GM21381 (cell line): Measurements from ENCODE around the gene PHACTR2.

Experiments used
- ATAC-seq: cut with Tn5 transposase; IDR thresholded peaks from one replicate; pipeline ENCODE4 v1.9.1; 2021; ENCODE audit warnings: mild to moderate bottlenecking, moderate library complexity; ENCODE audit not compliant: unreplicated experiment

Gene PHACTR2

DNA sequence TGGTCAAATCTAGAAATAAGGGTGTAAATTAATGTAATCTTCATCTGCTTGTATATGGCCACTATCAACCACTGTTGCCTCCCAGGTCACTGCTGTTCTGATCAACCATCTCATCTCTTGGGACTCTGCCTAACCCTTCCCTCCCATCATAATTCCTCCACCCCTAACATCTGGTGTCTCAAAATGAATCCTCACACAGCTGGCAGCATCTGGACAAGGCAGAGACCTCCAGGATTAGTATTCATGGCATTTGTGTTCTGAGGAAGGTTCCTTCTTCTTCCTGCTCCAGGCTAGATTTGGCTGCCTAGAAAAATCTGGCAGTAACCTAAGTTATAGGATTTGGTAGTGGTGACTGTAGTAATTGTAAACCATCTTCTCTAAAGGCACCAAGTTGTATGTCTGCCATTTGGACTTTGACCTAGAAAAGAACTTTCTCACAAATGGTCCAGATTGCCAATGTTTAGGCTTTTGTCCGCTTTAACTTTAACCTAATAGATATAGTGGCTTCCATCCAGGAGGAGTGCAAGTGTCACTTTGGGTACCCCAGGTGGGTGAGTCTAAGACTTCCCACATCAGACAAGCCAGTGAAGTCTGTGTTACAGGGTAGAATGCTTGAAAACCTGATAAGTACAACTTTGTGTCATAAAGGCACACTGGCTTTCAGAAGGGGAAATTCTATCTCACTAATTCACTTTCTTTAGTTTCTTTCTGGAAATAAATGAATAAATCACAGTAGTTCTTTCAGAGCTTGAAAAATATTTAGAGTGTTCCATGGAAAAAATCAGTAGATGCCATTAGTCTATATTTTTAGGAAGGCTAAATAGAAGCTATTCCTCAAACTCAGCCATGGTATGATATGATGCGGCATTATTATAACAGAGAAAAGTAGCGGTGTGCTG, 3.0 kb upstream of the PHACTR2 start:
- ATAC-seq, result no peak

DNA sequence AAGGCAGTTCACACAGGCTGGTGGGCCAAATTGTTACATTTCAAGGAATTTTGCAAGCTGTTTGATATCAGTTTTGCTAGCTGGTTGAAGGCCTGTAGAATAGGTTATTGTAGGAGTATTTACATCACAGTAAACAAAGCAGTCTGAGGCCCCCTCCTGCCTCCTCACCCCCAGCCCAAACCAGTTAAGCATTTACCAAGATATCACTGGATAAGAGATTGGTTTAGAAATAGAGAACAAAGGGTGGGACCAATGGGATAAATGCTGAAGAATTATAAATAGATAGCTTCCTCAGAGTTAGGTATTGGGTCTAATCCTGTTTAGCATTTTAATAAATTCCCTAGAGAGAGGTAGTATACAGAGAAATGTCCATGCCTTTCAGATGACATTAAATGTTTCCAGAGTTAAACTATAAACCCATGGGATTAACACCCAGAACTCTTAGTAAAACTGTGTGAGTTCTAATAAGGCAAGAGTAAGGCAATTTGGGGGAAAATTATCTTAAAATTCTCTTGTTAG, 2.3 kb upstream of the PHACTR2 start:
- ATAC-seq, result no peak

DNA sequence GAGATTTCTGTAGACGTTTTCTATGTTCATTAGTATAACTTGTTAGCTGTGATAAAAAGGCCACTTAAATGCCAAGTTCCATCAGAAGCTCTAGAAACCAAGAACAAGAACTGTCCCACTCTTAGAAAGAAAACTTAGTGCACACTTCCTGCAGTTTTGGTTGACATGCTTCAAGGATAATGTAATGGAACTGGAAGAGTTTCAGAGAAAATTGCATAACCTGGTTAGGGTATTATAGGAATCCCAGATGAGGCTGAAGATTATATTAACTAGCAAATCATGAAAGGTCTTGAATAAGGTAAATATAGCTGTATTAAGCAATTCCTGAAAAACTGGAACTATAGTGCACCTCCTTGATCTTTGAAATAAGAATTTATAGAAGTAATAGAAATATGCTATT, 1.8 kb upstream of the PHACTR2 start:
- no peak for ATAC-seq

DNA sequence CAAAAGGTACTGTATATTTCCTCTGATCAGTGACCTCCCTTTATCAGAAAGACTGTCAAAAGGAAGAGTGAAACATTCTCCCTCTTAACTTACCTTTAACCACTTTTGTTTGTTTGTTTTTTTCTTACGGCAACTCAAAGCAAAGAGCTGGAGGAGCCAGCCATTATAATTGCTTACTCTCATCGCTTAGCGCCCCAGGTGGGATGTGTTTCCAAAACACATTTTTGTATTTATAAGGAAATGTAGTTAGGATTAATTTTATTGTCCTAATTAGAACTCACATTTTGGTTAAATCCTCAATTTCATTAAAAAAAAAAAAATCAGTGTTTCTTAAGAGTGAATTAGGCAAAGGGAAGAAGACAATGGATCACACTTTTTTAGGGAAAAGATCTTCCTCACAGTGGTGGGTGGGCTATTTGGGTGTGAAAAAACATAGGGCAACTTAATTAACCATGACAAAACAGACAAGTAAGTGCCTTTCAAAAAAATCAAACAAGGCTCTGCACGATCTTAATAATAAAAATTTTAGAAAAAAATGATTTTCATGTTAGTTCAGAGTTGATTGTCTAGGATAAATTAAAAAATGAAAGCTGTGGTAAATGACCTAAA, 1.2 kb upstream of the PHACTR2 start:
- ATAC-seq, result no peak

DNA sequence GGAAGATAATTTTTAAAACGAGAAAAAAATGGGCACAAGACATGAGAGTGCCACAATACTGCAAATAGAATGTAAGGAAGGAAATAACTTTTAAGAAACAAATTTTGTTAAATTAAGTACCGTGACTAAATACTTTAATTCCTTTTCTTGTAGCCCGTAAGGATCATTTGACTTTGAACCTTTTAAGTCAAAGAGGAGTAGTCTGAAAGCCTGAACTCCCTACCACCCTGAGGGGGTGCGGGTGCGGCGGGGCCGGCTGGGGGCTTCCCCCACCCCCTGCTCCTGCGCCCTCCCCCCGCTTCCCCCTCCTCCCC, 231 bp upstream of the PHACTR2 start:
- ATAC-seq, result no peak

DNA sequence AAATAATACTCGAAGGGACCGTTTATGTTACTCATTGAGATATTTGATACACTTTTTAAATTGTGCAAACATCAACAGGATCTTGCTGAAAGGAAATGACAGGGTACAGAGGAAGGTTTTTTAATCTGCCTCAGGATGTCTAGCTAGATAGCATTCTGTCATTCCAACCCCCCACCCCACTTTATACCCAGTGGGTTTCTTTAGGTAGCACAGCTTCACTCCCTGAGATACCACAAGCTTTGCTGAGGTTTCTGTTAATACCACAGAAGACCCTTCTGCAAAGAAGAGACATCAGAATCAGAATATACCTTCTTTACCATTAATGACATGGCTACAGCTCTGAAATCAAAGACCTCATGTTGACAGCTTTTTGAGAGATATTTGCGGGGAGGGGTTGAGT, 1.3 kb downstream of the PHACTR2 start:
- no peak for ATAC-seq

DNA sequence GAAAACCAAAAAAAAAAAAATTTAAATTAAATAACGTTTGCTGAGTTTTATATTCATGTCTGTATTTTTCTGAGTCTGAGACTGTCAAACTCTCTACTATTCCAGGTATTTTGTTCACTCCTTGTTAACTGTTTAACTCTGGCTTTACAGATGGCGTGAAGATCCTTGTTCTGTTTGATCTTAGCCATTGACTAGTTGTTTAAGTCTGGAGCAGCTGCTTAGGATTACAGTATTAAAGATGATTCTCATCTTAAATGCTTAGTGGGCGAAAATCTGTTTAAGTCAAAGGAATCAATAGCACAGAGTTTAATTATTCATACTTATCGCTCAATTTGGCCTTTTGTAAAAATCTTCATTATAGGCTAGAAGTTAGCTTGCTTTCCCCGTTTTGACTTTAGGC, 2.4 kb downstream of the PHACTR2 start:
- no peak for ATAC-seq

DNA sequence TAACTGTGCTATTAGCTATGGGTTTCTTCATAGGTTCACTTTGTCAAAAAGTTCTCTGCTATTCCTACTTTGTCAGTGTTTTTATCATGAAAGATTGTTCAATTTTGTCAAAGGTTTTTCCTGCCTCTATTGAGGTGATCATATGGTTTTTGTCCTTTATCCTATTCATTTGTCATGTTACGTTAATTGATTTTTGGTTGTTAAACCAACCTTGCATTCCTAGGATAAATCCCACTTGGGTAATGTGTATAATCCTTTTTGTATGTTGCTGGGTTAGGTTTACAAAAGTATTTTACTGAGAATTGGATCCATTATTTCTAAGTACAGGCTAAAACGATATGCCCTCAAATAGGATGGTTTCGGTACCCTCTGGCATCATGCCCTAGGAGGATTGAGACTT, 5.0 kb downstream of the PHACTR2 start:
- ATAC-seq, result no peak

DNA sequence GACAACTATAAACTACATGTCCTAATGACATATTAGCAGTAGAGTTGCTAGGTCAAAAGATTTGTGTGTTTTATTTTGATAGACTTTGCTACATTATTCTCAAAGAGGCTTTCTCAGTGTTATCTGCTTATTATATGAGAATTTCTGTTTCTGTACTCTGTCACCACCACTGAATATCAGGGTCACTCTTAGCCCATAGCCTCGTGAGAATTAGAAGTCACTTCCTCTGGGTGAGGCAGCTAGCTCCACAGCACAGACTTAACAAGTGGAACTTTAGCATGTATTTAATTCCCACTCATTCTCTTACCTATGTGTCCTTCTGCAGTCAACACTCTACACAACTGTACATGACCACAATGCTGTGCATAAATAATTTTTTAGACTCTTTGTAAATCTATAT, 6.7 kb downstream of the PHACTR2 start:
- no peak for ATAC-seq

DNA sequence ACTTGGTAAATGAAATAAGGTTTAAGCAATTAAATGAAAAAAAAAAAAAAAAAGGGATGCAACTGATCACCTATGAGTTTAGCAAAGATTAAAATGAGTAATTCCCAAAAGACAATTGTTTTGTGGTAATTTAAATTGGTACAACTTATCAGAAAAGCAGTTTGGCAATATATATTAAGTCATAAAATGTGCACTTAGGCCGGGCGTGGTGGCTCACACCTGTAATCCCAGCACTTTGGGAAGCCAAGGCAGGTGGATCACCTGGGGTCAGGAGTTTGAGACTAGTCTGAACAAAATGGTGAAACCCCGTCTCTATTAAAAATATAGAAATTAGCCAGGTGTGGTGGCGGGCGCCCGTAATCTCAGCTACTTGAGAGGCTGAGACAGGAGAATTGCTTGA, 7.9 kb downstream of the PHACTR2 start:
- ATAC-seq, result no peak

DNA sequence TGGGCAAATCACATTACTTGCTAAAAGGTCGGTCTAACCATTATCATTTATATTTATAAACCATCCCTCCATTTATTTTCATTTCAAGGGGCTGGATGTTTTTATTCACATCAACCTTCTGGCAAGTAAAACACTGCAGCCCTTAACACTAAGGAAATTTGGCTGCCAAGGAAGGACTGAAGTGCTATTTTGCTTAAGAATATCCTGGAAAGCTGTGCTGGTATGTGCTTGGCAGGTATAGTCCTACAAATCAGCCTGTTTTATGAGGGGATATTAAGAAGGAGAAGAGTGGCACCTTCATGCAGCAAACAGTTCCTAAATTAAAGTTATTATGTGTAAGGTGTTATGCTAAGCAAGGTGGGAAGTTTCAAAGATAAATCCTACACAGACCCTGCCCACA, 9.8 kb downstream of the PHACTR2 start:
- ATAC-seq, result no peak

DNA sequence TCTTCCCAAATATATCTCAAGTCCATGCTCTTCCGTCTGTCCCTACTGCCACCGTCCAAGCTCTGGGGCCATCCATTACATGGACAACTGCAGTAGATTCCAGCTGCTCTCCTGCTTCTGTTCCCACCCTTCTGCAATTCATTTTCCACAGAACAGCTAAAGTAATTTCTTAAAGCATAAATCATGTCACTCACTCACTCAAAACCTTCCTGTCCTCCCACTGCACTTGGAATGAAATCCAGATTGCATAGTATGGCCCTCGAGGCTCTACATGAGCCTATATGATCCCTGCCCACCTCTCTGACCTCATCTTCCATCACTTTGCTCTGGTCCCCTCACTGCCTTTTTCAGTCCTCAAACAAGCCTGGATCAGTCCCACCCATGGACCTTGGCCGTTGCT, 10.9 kb downstream of the PHACTR2 start:
- no peak for ATAC-seq

DNA sequence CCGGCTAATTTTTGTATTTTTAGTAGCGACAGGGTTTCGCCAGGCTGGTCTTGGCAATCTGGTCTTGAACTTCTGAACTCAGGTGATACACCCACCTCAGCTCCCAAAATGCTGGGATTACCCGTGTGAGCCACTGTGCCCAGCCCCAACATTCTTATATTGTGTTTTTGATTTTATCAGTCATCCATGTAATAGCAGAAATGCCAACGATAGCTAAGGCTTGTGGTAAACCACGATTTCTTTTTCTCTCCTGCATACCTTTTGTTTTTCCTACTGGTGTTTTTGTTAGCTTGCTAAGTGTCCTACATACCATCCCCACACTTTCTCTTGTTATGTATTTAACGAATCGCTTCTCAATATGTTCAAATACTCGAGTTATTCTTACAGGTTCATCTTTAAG, 12.1 kb downstream of the PHACTR2 start:
- no peak for ATAC-seq

DNA sequence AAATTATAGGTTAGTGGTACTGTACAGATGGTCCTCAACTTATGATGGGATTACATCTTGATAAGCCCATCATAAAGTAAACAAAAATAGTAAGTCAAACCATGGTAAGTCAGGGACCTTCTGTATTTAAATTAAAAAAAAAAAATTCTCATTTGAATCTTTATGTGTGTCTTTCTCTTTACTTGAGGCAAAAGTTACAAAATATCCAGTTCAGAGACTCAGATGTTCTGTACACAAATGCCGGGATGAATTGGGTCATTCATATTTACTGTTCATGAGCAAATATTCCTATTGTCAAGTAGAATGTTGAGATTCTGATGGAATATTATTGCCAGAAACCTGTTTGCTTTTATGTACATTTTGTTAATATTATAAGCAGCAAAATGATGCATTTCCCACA, 13.4 kb downstream of the PHACTR2 start:
- no peak for ATAC-seq

DNA sequence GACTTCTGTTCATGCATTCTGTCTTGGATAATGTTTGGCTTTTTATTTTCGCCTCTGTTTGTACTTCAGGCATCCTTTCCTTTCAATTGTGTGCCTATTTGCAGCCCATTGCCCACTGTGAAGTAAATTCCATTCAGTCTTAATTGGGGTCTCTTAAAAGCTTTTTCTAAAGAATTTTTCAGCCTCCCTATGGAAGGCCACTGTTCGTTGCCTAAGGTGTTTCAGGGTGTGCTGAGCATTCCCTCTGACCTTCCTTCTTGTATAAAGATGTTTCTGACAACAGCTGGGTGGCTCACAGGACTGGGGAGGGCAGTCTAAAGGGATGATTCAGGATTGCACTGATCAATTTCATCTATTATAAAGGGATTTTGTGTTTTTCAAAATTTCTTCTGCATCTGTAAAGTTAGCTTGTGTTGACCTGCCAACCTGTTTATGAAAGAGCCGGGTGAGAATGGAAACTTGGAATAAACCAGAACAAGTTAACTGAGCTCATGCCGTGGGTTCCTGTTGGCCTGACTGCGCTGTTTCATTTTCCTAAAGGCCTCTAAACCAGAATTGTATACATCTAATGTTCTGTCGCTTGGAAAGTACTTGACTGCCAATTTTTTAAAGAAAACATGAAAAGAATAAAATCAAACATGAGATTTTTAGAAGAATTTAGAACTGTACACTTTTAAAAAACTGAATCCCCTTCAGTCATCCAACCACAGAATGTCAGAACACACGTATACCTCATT, 14.3 kb downstream of the PHACTR2 start:
- ATAC-seq, result no peak

DNA sequence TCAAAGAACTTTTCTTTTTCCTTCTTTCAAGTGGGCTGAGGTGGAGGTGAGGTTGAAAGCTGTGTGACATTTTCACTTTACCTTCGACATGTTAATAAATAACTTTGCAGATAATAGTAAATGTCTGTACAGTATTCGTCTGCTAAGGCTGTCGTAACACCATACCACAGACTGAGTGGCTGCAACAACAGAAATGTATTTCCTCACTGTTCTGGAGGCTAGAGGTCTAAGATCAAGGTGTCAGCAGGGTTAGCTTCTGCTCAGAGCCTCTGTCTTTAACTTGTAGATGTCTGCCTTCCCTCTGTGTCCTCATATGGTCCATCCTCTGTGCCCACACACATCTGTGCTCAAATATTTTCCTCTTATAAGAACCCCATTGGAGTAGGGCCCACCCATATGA, 14.9 kb downstream of the PHACTR2 start:
- ATAC-seq, result no peak

DNA sequence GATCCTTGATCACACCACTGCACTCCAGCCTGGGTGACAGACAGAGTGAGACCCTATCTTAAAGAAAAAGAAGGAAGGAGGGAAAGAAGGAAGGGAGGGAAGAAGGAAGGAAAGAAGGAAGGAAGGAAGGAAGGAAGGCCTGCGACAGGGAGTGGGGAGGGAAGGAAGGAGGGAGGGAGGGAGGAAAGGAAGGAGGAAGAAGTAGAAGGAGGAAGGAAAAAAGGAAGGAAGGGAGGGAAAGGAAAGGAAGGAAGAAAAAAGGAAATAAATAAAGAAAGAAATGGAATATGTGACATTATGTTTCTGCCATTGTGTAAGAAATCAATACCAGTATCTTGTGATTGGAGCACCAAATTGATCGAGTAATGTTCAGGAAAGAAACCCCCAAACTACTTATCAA, 16.2 kb downstream of the PHACTR2 start:
- ATAC-seq, result no peak

DNA sequence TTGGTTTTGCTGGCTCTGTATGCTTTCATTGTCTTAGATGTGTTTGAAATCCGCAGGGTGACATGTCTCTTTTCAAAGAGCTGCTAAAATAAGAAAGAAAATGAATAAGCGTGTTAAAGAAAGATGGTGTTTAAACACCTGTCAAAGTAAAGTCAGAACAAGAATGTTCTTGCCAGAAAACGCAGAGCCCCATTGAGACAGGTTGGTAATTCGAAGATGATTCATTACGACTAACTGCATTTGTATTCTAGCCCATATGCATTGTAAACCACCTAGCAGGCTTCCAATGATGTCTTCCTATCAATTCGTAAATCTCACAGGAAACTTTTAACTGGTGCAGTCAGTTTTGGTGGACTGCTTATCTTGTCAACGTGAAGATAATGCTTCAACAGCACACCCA, 16.8 kb downstream of the PHACTR2 start:
- no peak for ATAC-seq

DNA sequence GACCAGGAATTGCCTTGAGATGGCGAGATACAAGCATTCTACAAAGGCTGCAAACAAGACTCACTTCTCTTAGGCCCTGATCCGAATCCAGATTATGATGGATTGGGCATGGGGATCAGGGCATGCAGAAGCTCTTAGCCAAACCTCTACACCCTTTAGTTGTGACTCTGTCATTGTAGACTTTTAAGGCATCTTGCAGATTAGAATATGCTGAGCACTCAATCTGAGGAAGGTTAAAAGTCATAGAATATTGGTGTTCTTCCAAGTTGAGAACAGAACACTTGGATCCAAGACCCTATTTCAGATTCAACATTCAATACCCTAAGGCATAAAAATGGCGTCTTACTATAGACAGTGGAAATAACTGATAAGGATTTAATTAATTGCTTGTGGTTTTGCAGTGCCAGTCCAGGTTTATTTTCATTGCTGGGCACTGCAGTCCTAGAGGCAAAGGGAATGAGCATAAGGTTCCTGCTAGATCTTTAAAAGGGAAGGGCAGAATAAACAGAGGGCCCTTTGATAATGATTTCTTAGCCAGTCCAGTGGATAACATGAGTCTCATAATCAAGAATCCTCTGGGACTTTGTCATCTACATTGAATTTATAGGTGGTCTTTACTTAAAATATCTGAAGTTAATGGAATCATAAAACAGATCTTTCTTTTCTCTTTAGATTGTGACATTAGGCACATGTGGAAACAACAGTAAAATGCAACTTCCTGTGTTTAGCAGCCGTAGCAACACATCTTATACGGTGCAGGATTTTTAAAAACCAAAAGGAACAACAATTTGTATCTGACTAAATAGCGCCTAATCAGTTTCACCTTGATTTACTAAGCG, 17.6 kb downstream of the PHACTR2 start:
- no peak for ATAC-seq

DNA sequence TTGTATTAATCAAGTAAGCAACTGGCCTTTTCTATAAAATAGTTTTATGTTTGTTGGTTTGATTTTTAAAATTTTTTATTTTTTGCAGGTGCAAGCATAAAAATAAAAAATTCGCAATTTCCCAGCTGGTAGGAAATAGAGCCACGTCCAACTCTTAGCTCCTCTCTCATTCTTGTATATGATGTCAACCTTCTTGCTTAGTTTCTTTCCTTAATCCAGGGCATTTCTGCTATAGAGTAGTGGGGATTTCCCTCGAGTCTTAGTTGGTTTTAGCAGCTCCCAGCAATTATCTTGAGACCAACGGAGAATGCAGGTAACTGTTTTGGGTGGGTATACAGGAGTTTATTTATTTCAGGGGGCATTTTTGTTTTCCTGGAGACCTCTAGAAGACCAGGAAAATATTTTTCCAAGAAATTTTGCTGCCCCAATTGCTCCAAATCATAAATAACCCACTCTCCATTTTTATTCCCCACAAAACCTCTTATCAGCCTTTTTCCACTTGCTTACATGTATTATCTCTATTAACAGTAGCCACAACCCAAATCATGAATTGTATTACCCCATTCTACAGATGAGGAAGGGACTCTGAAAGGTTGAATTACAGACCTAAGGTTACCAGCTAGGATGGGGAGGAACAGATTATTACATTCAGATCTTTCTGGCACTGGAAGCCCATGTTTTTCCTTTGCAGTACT, 18.4 kb downstream of the PHACTR2 start:
- ATAC-seq, result no peak

DNA sequence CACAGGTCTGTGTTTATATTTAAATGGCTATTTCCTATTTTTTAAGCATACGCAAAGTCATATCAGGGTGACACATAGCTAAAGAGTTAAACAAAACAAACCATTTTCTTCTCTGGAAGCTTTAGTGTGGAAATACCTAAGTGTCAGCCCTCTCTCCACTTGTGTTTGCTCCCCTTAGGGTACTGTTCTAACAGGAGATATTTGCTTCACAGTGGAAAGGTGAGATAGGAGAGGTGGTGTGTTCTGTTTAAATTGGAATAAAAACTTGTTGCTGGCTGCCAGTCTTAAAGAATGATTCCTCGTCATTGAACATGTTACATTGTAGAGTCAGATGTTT, 18.9 kb downstream of the PHACTR2 start:
- ATAC-seq, result no peak
